NCI-H2171 (cell line): ENCODE results near the gene UGT1A9.
"Not testable (repeated sequence)": the region's sequence is repeated elsewhere in the genome, so short reads cannot be mapped to it uniquely, and the experiment has no call there.

Experiments used
- DNase-seq: peaks from one replicate; lab custom pipeline; 2025; lab: John Stamatoyannopoulos, UW

The UGT1A9 gene

GRCh38 chr2:233680361-233681045, 8.8 kb downstream of the UGT1A9 start:
- no peak for DNase-seq

- no peak for DNase-seq
These were observed 9.9 kb downstream of the UGT1A9 start, which contains the start of gene UGT1A7 for GRCh38 chr2:233681521-233682099. Gene UGT1A7, plus strand, starts transcription at chr2:233681901. Its CDS starts 37 bp downstream, at chr2:233681938.

- DNase-seq, result no peak
These were observed 12.9 kb downstream of the UGT1A9 start for GRCh38 chr2:233684640-233685039.

GRCh38 chr2:233686928-233687327, 15.2 kb downstream of the UGT1A9 start:
- DNase-seq, result no peak

GRCh38 chr2:233688341-233688740, 16.6 kb downstream of the UGT1A9 start:
- no peak for DNase-seq

- no peak for DNase-seq
These were observed 17.3 kb downstream of the UGT1A9 start for GRCh38 chr2:233689031-233689430.

GRCh38 chr2:233689501-233689900, 17.8 kb downstream of the UGT1A9 start:
- no peak for DNase-seq

- DNase-seq, result no peak
These were observed 18.7 kb downstream of the UGT1A9 start for GRCh38 chr2:233690444-233690843.

GRCh38 chr2:233691443-233692433, 20.0 kb downstream of the UGT1A9 start:
- no peak for DNase-seq

- DNase-seq, result no peak
These were observed 20.9 kb downstream of the UGT1A9 start, which contains the start of gene UGT1A6 for GRCh38 chr2:233692648-233693047. Gene UGT1A6, plus strand, starts transcription at chr2:233692890. Its CDS starts 115 bp downstream, at chr2:233693005.

GRCh38 chr2:233693963-233694362, 22.3 kb downstream of the UGT1A9 start:
- DNase-seq, result no peak

GRCh38 chr2:233698740-233699139, 27.0 kb downstream of the UGT1A9 start:
- DNase-seq, result no peak

GRCh38 chr2:233699424-233700027, 27.8 kb downstream of the UGT1A9 start:
- no peak for DNase-seq

GRCh38 chr2:233700028-233700635, 28.4 kb downstream of the UGT1A9 start:
- DNase-seq, result no peak

- not testable (repeated sequence) for DNase-seq
These were observed 29.1 kb downstream of the UGT1A9 start for GRCh38 chr2:233700842-233701241.

- DNase-seq, result no peak
These were observed 30.5 kb downstream of the UGT1A9 start for GRCh38 chr2:233702238-233702637.

- DNase-seq, result no peak
These were observed 34.3 kb downstream of the UGT1A9 start for GRCh38 chr2:233705911-233706506.

GRCh38 chr2:233706720-233707119, 35.0 kb downstream of the UGT1A9 start:
- no peak for DNase-seq

GRCh38 chr2:233707940-233708644, 36.4 kb downstream of the UGT1A9 start:
- no peak for DNase-seq

GRCh38 chr2:233708942-233709341, 37.2 kb downstream of the UGT1A9 start:
- DNase-seq, result no peak
